Naive thymus-derived CD4-positive, alpha-beta T cell (primary cell): ENCODE results near the gene CFAP410. TPM values are rescaled to one million over a fixed set of nuclear protein-coding genes. Genes with fewer than 3 reads are reported as not detected.

Source experiments
- ATAC-seq: fragments of 150-1000 bp; cut with Tn5 transposase; 2 replicates; pipeline ENCODE4 v1.10.0; 2021; ENCODE audit warnings: mild to moderate bottlenecking, moderate library complexity
- CTCF ChIA-PET: fragments of 350-600 bp; sonication (Branson Sonifier 250); formaldehyde crosslinking; loops from one replicate; lab custom pipeline; 2021; ENCODE audit warnings: antibody characterized with exemption; lab: Charles Lee
- POLR2A ChIA-PET: fragments of 350-600 bp; sonication (Branson Sonifier 250); formaldehyde crosslinking; loops from one replicate; lab custom pipeline; 2021; ENCODE audit warnings: antibody characterized with exemption, inconsistent platforms; lab: Charles Lee
- DNase-seq, 9 donors: peaks; one replicate each; pipeline versions ENCODE4 v3.0.0 to v3.0.0-alpha.2; 2020 to 2022; ENCODE audit warnings: mixed read lengths in 1 of 9
- H3K27ac ChIP-seq: one replicate; pipeline ENCODE4 v1.7.0; 2013; ENCODE audit warnings: mild to moderate bottlenecking, low read depth, low read length, moderate library complexity
- H3K27me3 ChIP-seq, 2 donors: one replicate each; pipeline ENCODE4 v1.7.0; 2013; ENCODE audit warnings: low read length in 2 of 2, mild to moderate bottlenecking in 2 of 2, moderate library complexity in 2 of 2; ENCODE audit not compliant: control insufficient read depth in 2 of 2, insufficient read depth in 2 of 2
- H3K36me3 ChIP-seq, 3 experiments: 1 replicate in 2 of 3; 2 replicates in 1 of 3; pipeline ENCODE4 v1.7.0; 2013; ENCODE audit warnings: low read length in 3 of 3, mild to moderate bottlenecking in 3 of 3, moderate library complexity in 1 of 3; ENCODE audit not compliant: insufficient read depth in 3 of 3, control insufficient read depth in 2 of 3
- H3K4me1 ChIP-seq, 2 donors: one replicate each; pipeline ENCODE4 v1.7.0; 2013; ENCODE audit warnings: low read length in 2 of 2, mild to moderate bottlenecking in 2 of 2, moderate library complexity in 1 of 2; ENCODE audit not compliant: control insufficient read depth in 2 of 2, insufficient read depth in 2 of 2
- H3K4me3 ChIP-seq: 2 replicates; pipeline ENCODE4 v1.7.0; 2013; ENCODE audit warnings: mild to moderate bottlenecking, low read length
- H3K9me3 ChIP-seq, 3 experiments: 1 replicate in 2 of 3; 2 replicates in 1 of 3; pipeline ENCODE4 v1.7.0; 2013; ENCODE audit warnings: low read length in 3 of 3; ENCODE audit not compliant: control insufficient read depth in 2 of 3
- H3K27ac Mint-ChIP-seq, 9 donors: one replicate each; pipeline ENCODE4 v1.8.0; 2020 to 2022; ENCODE audit warnings: mixed read lengths in 9 of 9, mild to moderate bottlenecking in 8 of 9, moderate library complexity in 5 of 9, inconsistent platforms in 2 of 9
- H3K27me3 Mint-ChIP-seq, 5 donors: one replicate each; pipeline ENCODE4 v1.8.0; 2021 to 2022; ENCODE audit warnings: mixed read lengths in 5 of 5, mild to moderate bottlenecking in 1 of 5
- H3K36me3 Mint-ChIP-seq, 5 donors: one replicate each; pipeline ENCODE4 v1.8.0; 2020 to 2022; ENCODE audit warnings: mixed read lengths in 5 of 5, mild to moderate bottlenecking in 3 of 5, inconsistent platforms in 1 of 5
- H3K4me1 Mint-ChIP-seq, 7 donors: one replicate each; pipeline ENCODE4 v1.8.0; 2020 to 2022; ENCODE audit warnings: mixed read lengths in 7 of 7, mild to moderate bottlenecking in 3 of 7, inconsistent platforms in 1 of 7
- H3K4me3 Mint-ChIP-seq, 10 donors: one replicate each; pipeline ENCODE4 v1.8.0; 2020 to 2022; ENCODE audit warnings: mild to moderate bottlenecking in 10 of 10, mixed read lengths in 10 of 10, moderate library complexity in 6 of 10, inconsistent platforms in 2 of 10
- H3K9me3 Mint-ChIP-seq, 11 donors: one replicate each; pipeline ENCODE4 v1.8.0; 2020 to 2022; ENCODE audit warnings: mixed read lengths in 11 of 11, mild to moderate bottlenecking in 4 of 11, inconsistent platforms in 1 of 11, moderate library complexity in 1 of 11
- intact Hi-C, 2 donors: fragments of 100-400 bp; cut with micrococcal nuclease; formaldehyde crosslinking; loops; one replicate each; pipeline ENCODE4 v1.15.1; 2023
- polyA plus RNA-seq, 2 donors: library from polyadenylated mRNA; unstranded; fragments of 300-500 nt; fragmentation: Illumina TruSeq; gene quantifications; one replicate each; pipeline ENCODE4 v1.2.3, GENCODE V29; 2021
- total RNA-seq, 6 experiments: library from RNA in 5 of 6; stranded (reverse) in 5 of 6; gene quantifications; 1 replicate in 5 of 6; 2 replicates in 1 of 6; pipeline ENCODE4 v1.2.3 and lab custom pipeline; 2021 to 2026

The CFAP410 gene
- total and polyA plus RNA-seq, 7 experiments from 2014 or later, result 20.8 to 66.7 (median 46.9) TPM

- peaks cover 0 to 91% (median 0%) of the 10 kb centered on the region in 3 experiments for H3K36me3 ChIP-seq
- CTCF ChIA-PET, result no interaction called here
- no peak overlapping the region for H3K27ac ChIP-seq
- Mint-ChIP-seq H3K36me3 (no peaks in the 10 kb centered on the region), H3K9me3 (no peaks in the 10 kb centered on the region), H3K4me1 (no peaks in the 10 kb centered on the region), H3K27ac (no peak overlapping the region), H3K27me3 (no peaks in the 10 kb centered on the region), H3K4me3 (no peak overlapping the region)
- no peak overlapping the region for H3K4me3 ChIP-seq
- H3K4me1 ChIP-seq, result no peaks in the 10 kb centered on the region
- no peaks in the 10 kb centered on the region for H3K27me3 ChIP-seq
- no peaks in the 10 kb centered on the region for H3K9me3 ChIP-seq
- DNase-seq, result no peak
- no peak for ATAC-seq
- POLR2A ChIA-PET, result no interaction called here
- intact Hi-C loops, result loop anchor here in 1 of 2 donors (10.0 kb wide), 1 partner anchor 163 kb away; no protein-coding TSS in a partner anchor
Measured at GRCh38 chr21:44321846-44322450, 17.2 kb downstream of the CFAP410 start.

DNA sequence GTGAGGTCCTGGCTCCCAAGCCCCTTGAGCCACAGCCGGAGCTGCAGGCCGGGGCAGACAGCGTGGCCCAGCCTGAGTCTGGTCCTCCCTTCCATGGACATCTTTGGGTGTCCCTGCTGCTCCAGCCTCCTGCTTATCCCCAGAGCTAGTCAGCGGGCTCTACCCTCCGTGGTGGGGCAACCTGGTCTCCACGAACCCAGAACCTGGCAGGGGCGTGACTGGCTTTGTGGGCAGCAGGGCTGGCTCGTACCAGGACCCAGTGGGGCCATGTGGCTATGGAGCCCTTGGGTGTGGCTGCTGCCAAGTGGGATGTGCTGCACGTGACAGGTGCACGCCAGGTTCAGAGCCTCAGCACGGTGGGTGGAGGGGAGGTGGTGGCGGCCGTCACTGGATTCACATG, 18.3 kb downstream of the CFAP410 start:
- Mint-ChIP-seq H3K27me3 (no peaks in the 10 kb centered on the region), H3K36me3 (peaks cover 0 to 4% (median 0%) of the 10 kb centered on the region in 5 donors), H3K4me1 (peaks cover 0 to 2% (median 0%) of the 10 kb centered on the region in 7 donors), H3K9me3 (no peaks in the 10 kb centered on the region), H3K27ac (no peak overlapping the region), H3K4me3 (no peak overlapping the region)
- ATAC-seq (no peak), DNase-seq (no peak)
- intact Hi-C loops, result loop anchor here in 1 of 2 donors (10.0 kb wide), 1 partner anchor 164 kb away; no protein-coding TSS in a partner anchor
- Histone ChIP-seq H3K27me3 (no peaks in the 10 kb centered on the region), H3K36me3 (peaks cover 0 to 95% (median 0%) of the 10 kb centered on the region in 3 experiments), H3K4me1 (no peaks in the 10 kb centered on the region), H3K27ac (no peak overlapping the region), H3K9me3 (no peaks in the 10 kb centered on the region), H3K4me3 (no peak overlapping the region)
- ChIA-PET POLR2A (no interaction called here), CTCF (interaction anchor here (1.2 kb wide), 1 partner anchor 23 kb away, joined by 3 read pairs; no protein-coding TSS in a partner anchor)

DNA sequence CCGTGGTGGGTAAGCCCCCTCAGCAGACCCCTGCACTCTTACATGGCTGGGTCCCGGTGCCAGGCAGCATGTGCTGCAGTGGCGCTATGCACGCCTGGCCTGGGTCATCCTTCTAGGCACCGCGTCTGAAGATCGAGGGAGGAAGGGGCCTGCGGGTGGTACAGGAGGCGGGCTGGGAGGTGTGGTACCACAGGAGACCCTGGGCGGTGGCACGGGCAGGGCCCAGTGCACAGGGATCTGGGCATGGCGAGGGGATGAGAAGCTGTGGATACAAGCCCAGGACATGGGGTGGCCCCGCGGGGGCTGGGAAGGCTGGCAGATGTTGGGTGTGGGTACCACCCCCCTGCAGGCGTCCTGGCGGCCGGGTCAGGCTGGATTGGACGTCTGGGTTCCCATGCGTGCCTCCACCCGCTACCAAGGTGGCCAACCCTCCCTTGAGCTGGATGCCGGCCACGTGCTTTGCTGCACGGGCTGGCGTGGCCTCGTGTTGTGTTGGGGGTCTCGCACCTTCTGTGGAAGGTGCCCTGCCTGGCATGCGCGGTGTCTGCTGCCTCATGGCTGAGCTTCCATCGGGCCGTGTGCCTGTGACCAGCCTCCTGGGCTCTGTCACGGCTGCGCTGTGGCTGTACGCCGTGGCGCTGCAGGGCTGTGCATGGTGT, 19.7 kb downstream of the CFAP410 start:
- ChIA-PET CTCF (interaction anchor here (1.2 kb wide), 1 partner anchor 21 kb away, joined by 3 read pairs; no protein-coding TSS in a partner anchor), POLR2A (interaction anchor here (1.7 kb wide), 1 partner anchor 10 kb away, joined by 3 read pairs; no protein-coding TSS in a partner anchor)
- no peaks in the 10 kb centered on the region for H3K4me1 ChIP-seq
- H3K4me3 Mint-ChIP-seq, result no peak overlapping the region
- H3K27me3 Mint-ChIP-seq, result no peaks in the 10 kb centered on the region
- H3K4me1 Mint-ChIP-seq, result peaks cover 0 to 2% (median 0%) of the 10 kb centered on the region in 7 donors
- ATAC-seq (no peak), DNase-seq (no peak)
- H3K27me3 ChIP-seq, result no peaks in the 10 kb centered on the region
- H3K4me3 ChIP-seq, result no peak overlapping the region
- peaks cover 0 to 4% (median 0%) of the 10 kb centered on the region in 5 donors for H3K36me3 Mint-ChIP-seq
- H3K9me3 ChIP-seq, result no peaks in the 10 kb centered on the region
- H3K27ac Mint-ChIP-seq, result peak overlapping the region in 1 of 9 donors; percentile 38
- intact Hi-C loops, result loop anchor here in 1 of 2 donors (10.0 kb wide), 1 partner anchor 165 kb away; no protein-coding TSS in a partner anchor
- no peak overlapping the region for H3K27ac ChIP-seq
- H3K9me3 Mint-ChIP-seq, result no peaks in the 10 kb centered on the region
- H3K36me3 ChIP-seq, result peaks cover 0 to 93% (median 0%) of the 10 kb centered on the region in 3 experiments

DNA sequence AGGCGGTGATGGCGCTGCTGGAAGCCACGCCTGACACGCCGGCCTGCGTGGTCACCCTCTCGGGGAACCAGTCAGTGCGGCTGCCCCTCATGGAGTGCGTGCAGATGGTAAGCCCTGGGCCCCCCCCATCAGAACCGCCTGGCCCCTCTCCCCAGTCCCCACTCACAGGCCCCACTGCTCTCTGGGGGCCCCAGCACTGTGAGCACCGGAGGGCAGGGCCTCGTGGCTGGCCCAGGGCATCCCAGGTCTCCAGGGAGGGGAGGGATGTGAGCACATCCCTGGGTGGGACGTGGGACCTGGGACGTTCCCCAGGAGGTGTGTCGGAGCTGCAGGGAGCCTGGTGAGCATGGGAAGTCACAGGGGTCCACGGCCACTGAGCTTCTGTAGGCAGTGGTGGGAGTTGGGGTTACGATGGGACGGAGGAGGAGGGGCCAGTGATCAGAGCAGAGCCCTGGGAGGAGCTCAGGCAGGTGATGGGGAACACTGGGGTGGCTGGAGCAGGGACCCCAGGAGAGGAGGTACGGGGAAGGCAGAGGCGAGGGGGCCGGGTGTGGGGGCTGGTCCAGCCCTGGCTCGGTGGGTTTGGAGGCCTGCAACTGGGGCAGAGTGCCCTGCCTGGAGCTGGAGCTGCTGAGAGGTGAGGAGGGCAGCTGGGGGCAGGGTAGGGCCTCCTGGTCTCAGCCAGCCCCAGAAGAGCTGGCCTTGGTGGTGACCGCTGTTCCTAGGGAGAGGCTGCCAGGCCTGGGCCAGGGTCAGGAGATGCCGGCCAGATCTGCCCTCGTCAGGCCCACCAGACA, 20.5 kb downstream of the CFAP410 start:
- H3K9me3 ChIP-seq, result no peaks in the 10 kb centered on the region

DNA sequence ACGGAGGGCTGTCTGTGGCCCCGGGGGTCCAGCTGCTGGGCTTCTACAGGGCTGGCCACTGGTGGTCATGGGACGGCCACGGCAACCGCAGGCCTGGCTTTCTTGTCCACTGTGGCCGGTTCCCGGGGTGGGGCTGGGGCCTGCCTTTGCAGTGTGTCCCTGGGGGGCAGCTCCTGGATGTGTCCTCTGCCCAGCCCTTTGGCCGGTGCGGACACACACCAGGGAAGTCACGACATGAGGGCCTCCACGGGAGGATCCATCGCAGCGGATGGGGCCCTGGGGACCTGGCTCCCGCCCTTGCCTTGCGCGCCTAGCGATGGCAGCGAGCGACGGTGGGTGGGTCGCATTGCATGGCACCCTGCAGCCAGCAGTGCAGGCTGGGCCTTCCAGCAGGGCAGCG, 21.3 kb downstream of the CFAP410 start:
- Mint-ChIP-seq H3K36me3 (peaks cover 0 to 4% (median 0%) of the 10 kb centered on the region in 5 donors), H3K4me1 (peaks cover 0 to 2% (median 0%) of the 10 kb centered on the region in 7 donors), H3K27me3 (no peaks in the 10 kb centered on the region), H3K27ac (no peak overlapping the region), H3K9me3 (no peaks in the 10 kb centered on the region), H3K4me3 (no peak overlapping the region)
- ATAC-seq, result no peak
- CTCF ChIA-PET, result no interaction called here
- DNase-seq, result no peak
- POLR2A ChIA-PET, result interaction anchor here (1.7 kb wide), 1 partner anchor 8 kb away, joined by 3 read pairs; no protein-coding TSS in a partner anchor
- Histone ChIP-seq H3K27ac (no peak overlapping the region), H3K4me3 (no peak overlapping the region), H3K27me3 (no peaks in the 10 kb centered on the region), H3K9me3 (no peaks in the 10 kb centered on the region), H3K36me3 (peaks cover 0 to 91% (median 5%) of the 10 kb centered on the region in 3 experiments), H3K4me1 (no peaks in the 10 kb centered on the region)
- intact Hi-C loops, result no loop called here

More for the DNA sequence above, 20.5 kb downstream of the CFAP410 start:
- Mint-ChIP-seq H3K4me3 (no peak overlapping the region), H3K27me3 (no peaks in the 10 kb centered on the region), H3K36me3 (peaks cover 0 to 4% (median 0%) of the 10 kb centered on the region in 5 donors), H3K9me3 (no peaks in the 10 kb centered on the region), H3K27ac (no peak overlapping the region), H3K4me1 (peaks cover 0 to 2% (median 0%) of the 10 kb centered on the region in 7 donors)
- CTCF ChIA-PET, result no interaction called here
- intact Hi-C loops, result no loop called here
- no peaks in the 10 kb centered on the region for H3K27me3 ChIP-seq
- H3K4me3 ChIP-seq, result no peak overlapping the region
- POLR2A ChIA-PET, result interaction anchor here (1.7 kb wide), 1 partner anchor 9 kb away, joined by 3 read pairs; no protein-coding TSS in a partner anchor
- H3K4me1 ChIP-seq, result no peaks in the 10 kb centered on the region
- no peak for ATAC-seq
- H3K36me3 ChIP-seq, result peaks cover 0 to 91% (median 0%) of the 10 kb centered on the region in 3 experiments
- no peak for DNase-seq
- no peak overlapping the region for H3K27ac ChIP-seq

GRCh38 chr21:44317241-44317782, 21.9 kb downstream of the CFAP410 start:
- Histone ChIP-seq H3K36me3 (peaks cover 0 to 91% (median 5%) of the 10 kb centered on the region in 3 experiments), H3K4me3 (no peak overlapping the region), H3K27me3 (no peaks in the 10 kb centered on the region), H3K9me3 (no peaks in the 10 kb centered on the region), H3K4me1 (no peaks in the 10 kb centered on the region), H3K27ac (no peak overlapping the region)
- DNase-seq, result no peak
- ATAC-seq, result no peak
- ChIA-PET POLR2A (interaction anchor here (1.0 kb wide), 1 partner anchor 22 kb away, joined by 3 read pairs; the partner anchor contains the start of gene CFAP410), CTCF (no interaction called here)
- Mint-ChIP-seq H3K27ac (peak overlapping the region in 1 of 9 donors; percentile 25), H3K27me3 (no peaks in the 10 kb centered on the region), H3K4me3 (no peak overlapping the region), H3K9me3 (no peaks in the 10 kb centered on the region), H3K36me3 (peaks cover 0 to 4% (median 0%) of the 10 kb centered on the region in 5 donors), H3K4me1 (peaks cover 0 to 2% (median 0%) of the 10 kb centered on the region in 7 donors)
- intact Hi-C loops, result no loop called here
